Colon (tissue), 2 donors: ENCODE measurements around the gene PRR5L.
"Not testable (repeated sequence)": the region's sequence is repeated elsewhere in the genome, so short reads cannot be mapped to it uniquely, and the experiment has no call there.

Experiments used
- FAIRE-seq: peaks from 2 replicates; lab custom pipeline; 2012; peaks lifted over from hg19 to GRCh38; lab: Jason Lieb, UNC
- donor health status: control.
- donor health status: control.

The PRR5L gene

GRCh38 chr11:36462321-36462720 is 166.2 kb downstream of the PRR5L start:
- FAIRE-seq: no peak

- FAIRE-seq: no peak
Observed at GRCh38 chr11:36463781-36464180, 167.7 kb downstream of the PRR5L start.

- FAIRE-seq: no peak
Observed at GRCh38 chr11:36464720-36465119, 168.6 kb downstream of the PRR5L start.

GRCh38 chr11:36465449-36466163 is 169.5 kb downstream of the PRR5L start:
- FAIRE-seq: no peak

GRCh38 chr11:36467012-36467411 is 170.9 kb downstream of the PRR5L start:
- no peak for FAIRE-seq

- FAIRE-seq: no peak
Observed at GRCh38 chr11:36467916-36468315, 171.8 kb downstream of the PRR5L start.

- FAIRE-seq: no peak
Observed at GRCh38 chr11:36469063-36469462, 173.0 kb downstream of the PRR5L start.

GRCh38 chr11:36469881-36470802 is 174.1 kb downstream of the PRR5L start:
- FAIRE-seq: no peak

GRCh38 chr11:36471577-36471976 is 175.5 kb downstream of the PRR5L start:
- FAIRE-seq: no peak

GRCh38 chr11:36475192-36475591 is 179.1 kb downstream of the PRR5L start:
- FAIRE-seq: no peak

- FAIRE-seq: no peak
Observed at GRCh38 chr11:36478700-36479329, 182.7 kb downstream of the PRR5L start.

GRCh38 chr11:36480833-36481232 is 184.7 kb downstream of the PRR5L start:
- no peak for FAIRE-seq

- FAIRE-seq: not testable (repeated sequence)
Observed at GRCh38 chr11:36483042-36483441, 187.0 kb downstream of the PRR5L start.

GRCh38 chr11:36485298-36486002 is 189.4 kb downstream of the PRR5L start:
- FAIRE-seq: no peak

GRCh38 chr11:36487619-36488018 is 191.5 kb downstream of the PRR5L start:
- no peak for FAIRE-seq

GRCh38 chr11:36488096-36488495 is 192.0 kb downstream of the PRR5L start:
- no peak for FAIRE-seq

GRCh38 chr11:36490026-36490806 is 194.1 kb downstream of the PRR5L start:
- no peak for FAIRE-seq

GRCh38 chr11:36492724-36493304 is 196.7 kb downstream of the PRR5L start:
- FAIRE-seq: no peak

- no peak for FAIRE-seq
Observed at GRCh38 chr11:36493332-36493731, 197.2 kb downstream of the PRR5L start.

GRCh38 chr11:36498721-36499120 is 202.6 kb downstream of the PRR5L start:
- FAIRE-seq: no peak

- no peak for FAIRE-seq
Observed at GRCh38 chr11:36499315-36499714, 203.2 kb downstream of the PRR5L start.
